ENCODE measurements around the gene NUBP2. TPM values are rescaled to one million over a fixed set of nuclear protein-coding genes. Genes with fewer than 3 reads are reported as not detected.

The NUBP2 gene
- total and polyA plus RNA-seq, 2 experiments from 2014 or later = 79.4 to 175 TPM

DNA sequence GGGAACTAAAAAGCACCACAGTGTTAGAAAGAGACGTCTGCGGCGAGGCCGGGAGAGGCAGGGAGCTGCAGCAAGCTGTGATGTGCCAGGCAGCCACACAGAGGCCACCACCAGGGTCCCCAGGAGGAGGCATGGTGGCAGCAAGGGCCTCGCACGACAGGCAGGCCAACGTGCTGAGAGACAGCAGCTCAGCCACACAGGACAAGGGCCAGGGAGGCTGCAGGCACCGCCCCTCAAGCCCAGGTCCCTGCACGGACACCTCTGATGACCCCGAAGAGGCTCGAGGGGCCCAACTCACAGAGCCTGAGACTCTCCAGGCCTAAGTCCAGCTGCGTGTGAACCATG is 38.2 kb downstream of the NUBP2 start (continued):
- TF ChIP-seq EZH2 (IDR thresholded peaks at IDR 0.05; ENCODE audit: low read depth, unreplicated experiment) (no peak), JUNB (IDR thresholded peaks at IDR 0.05; ENCODE audit: unreplicated experiment) (no peak), ZNF331 (CRISPR knock-in tag; IDR thresholded peaks at IDR 0.05; ENCODE audit: low read depth) (no peak)
- TF ChIP-seq, protein P1, sequence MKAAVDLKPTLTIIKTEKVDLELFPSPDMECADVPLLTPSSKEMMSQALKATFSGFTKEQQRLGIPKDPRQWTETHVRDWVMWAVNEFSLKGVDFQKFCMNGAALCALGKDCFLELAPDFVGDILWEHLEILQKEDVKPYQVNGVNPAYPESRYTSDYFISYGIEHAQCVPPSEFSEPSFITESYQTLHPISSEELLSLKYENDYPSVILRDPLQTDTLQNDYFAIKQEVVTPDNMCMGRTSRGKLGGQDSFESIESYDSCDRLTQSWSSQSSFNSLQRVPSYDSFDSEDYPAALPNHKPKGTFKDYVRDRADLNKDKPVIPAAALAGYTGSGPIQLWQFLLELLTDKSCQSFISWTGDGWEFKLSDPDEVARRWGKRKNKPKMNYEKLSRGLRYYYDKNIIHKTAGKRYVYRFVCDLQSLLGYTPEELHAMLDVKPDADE (IDR thresholded peaks at IDR 0.05) = no peak

DNA sequence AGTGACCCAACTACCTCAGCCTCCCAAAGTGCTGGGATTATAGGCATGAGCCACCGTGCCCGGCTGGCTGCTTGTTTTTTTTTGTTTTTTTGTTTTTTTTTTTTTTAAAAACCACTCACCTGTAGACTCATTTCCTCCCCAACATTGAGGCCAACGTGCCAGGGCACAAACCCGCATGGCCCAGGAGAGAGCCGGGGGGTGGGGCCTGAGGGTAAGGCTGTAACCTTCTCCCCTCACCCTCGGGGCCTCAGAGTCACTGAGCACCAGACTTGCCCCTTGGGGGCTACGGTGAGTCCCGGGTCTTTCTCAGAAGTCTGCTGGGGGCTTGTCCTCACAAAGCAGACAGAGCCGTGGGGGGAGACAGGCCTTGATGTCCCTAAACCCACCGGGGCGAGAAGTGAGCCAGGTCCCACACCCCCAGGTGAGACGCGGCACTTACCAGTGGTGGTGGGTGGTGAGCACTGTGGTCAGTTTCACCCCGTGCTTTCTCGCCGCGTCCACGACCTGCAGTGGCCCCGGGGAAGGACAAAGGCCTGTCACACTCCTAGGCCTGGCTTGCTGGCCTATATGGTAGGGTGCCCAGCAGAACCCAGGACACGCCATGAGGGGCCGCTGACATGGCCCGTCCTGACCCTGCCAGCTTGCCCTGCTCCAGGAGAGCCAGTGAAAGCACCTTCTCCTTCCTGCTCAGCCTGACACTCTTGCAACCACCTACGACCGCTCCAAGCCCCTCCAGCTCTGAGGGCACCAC is 39.3 kb downstream of the NUBP2 start:
- no peak overlapping the region for H3K27ac Mint-ChIP-seq
- ATAC-seq (no peak), DNase-seq (ENCODE audit: low spot score) (no peak)
- Histone ChIP-seq H2AFZ (no peak overlapping the region), H3K79me2 (replicated peaks; ENCODE audit: insufficient read depth) (peaks cover 6% of the 10 kb centered on the region; the same call in 1 of the 2 replicates), H4K20me1 (replicated peaks; ENCODE audit: insufficient read depth) (no peaks in the 10 kb centered on the region; the same call in 1 of the 2 replicates), H3K4me3 (no peak overlapping the region), H3F3A (replicated peaks; ENCODE audit: low read depth) (0 out of 2 replicates have a peak, but pooled peaks cover 6% of the 10 kb centered on the region), H3K36me3 (ENCODE audit: insufficient read depth) (no peaks in the 10 kb centered on the region), H3K4me1 (ENCODE audit: insufficient read depth) (no peaks in the 10 kb centered on the region; the same call in 1 of the 2 replicates), H3K9me2 (ENCODE audit: insufficient read depth) (no peaks in the 10 kb centered on the region), H3K27me3 (ENCODE audit: insufficient read depth) (no peaks in the 10 kb centered on the region), H3K27ac (ENCODE audit: low read depth) (no peak overlapping the region), H3K4me2 (no peak overlapping the region)
- peaks cover 8% of the 10 kb centered on the region for H3K27me3 Mint-ChIP-seq (ENCODE audit: insufficient read depth, low read depth, poor library complexity)
- H3K4me1 Mint-ChIP-seq = no peaks in the 10 kb centered on the region; the same call in 2 of the 3 replicates
- no peaks in the 10 kb centered on the region for H3K9me3 Mint-ChIP-seq
- H3K4me3 Mint-ChIP-seq = no peak overlapping the region
- H3K36me3 Mint-ChIP-seq (ENCODE audit: low read depth) = no peaks in the 10 kb centered on the region
- TF ChIP-seq, protein P1 (IDR thresholded peaks at IDR 0.05) = no peak
- TF ChIP-seq POLR2AphosphoS5 (IDR thresholded peaks at IDR 0.05; ENCODE audit: low read depth) (no peak), EZH2phosphoT487 (IDR thresholded peaks at IDR 0.05; ENCODE audit: unreplicated experiment) (no peak), JUNB (IDR thresholded peaks at IDR 0.05; ENCODE audit: unreplicated experiment) (no peak), ZNF331 (CRISPR knock-in tag; IDR thresholded peaks at IDR 0.05; ENCODE audit: low read depth) (no peak), EZH2 (IDR thresholded peaks at IDR 0.05; ENCODE audit: low read depth, unreplicated experiment) (no peak), ZNF114 (CRISPR knock-in tag; IDR thresholded peaks at IDR 0.05) (no peak), CREB1 (CRISPR knock-in tag; IDR thresholded peaks at IDR 0.05; ENCODE audit: low read depth) (no peak), NANOG (IDR thresholded peaks at IDR 0.05; ENCODE audit: borderline replicate concordance) (no peak)
- TF ChIP-seq, protein P2, sequence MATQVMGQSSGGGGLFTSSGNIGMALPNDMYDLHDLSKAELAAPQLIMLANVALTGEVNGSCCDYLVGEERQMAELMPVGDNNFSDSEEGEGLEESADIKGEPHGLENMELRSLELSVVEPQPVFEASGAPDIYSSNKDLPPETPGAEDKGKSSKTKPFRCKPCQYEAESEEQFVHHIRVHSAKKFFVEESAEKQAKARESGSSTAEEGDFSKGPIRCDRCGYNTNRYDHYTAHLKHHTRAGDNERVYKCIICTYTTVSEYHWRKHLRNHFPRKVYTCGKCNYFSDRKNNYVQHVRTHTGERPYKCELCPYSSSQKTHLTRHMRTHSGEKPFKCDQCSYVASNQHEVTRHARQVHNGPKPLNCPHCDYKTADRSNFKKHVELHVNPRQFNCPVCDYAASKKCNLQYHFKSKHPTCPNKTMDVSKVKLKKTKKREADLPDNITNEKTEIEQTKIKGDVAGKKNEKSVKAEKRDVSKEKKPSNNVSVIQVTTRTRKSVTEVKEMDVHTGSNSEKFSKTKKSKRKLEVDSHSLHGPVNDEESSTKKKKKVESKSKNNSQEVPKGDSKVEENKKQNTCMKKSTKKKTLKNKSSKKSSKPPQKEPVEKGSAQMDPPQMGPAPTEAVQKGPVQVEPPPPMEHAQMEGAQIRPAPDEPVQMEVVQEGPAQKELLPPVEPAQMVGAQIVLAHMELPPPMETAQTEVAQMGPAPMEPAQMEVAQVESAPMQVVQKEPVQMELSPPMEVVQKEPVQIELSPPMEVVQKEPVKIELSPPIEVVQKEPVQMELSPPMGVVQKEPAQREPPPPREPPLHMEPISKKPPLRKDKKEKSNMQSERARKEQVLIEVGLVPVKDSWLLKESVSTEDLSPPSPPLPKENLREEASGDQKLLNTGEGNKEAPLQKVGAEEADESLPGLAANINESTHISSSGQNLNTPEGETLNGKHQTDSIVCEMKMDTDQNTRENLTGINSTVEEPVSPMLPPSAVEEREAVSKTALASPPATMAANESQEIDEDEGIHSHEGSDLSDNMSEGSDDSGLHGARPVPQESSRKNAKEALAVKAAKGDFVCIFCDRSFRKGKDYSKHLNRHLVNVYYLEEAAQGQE (IDR thresholded peaks at IDR 0.05; ENCODE audit: unreplicated experiment) = no peak
- TF ChIP-seq, protein P3, sequence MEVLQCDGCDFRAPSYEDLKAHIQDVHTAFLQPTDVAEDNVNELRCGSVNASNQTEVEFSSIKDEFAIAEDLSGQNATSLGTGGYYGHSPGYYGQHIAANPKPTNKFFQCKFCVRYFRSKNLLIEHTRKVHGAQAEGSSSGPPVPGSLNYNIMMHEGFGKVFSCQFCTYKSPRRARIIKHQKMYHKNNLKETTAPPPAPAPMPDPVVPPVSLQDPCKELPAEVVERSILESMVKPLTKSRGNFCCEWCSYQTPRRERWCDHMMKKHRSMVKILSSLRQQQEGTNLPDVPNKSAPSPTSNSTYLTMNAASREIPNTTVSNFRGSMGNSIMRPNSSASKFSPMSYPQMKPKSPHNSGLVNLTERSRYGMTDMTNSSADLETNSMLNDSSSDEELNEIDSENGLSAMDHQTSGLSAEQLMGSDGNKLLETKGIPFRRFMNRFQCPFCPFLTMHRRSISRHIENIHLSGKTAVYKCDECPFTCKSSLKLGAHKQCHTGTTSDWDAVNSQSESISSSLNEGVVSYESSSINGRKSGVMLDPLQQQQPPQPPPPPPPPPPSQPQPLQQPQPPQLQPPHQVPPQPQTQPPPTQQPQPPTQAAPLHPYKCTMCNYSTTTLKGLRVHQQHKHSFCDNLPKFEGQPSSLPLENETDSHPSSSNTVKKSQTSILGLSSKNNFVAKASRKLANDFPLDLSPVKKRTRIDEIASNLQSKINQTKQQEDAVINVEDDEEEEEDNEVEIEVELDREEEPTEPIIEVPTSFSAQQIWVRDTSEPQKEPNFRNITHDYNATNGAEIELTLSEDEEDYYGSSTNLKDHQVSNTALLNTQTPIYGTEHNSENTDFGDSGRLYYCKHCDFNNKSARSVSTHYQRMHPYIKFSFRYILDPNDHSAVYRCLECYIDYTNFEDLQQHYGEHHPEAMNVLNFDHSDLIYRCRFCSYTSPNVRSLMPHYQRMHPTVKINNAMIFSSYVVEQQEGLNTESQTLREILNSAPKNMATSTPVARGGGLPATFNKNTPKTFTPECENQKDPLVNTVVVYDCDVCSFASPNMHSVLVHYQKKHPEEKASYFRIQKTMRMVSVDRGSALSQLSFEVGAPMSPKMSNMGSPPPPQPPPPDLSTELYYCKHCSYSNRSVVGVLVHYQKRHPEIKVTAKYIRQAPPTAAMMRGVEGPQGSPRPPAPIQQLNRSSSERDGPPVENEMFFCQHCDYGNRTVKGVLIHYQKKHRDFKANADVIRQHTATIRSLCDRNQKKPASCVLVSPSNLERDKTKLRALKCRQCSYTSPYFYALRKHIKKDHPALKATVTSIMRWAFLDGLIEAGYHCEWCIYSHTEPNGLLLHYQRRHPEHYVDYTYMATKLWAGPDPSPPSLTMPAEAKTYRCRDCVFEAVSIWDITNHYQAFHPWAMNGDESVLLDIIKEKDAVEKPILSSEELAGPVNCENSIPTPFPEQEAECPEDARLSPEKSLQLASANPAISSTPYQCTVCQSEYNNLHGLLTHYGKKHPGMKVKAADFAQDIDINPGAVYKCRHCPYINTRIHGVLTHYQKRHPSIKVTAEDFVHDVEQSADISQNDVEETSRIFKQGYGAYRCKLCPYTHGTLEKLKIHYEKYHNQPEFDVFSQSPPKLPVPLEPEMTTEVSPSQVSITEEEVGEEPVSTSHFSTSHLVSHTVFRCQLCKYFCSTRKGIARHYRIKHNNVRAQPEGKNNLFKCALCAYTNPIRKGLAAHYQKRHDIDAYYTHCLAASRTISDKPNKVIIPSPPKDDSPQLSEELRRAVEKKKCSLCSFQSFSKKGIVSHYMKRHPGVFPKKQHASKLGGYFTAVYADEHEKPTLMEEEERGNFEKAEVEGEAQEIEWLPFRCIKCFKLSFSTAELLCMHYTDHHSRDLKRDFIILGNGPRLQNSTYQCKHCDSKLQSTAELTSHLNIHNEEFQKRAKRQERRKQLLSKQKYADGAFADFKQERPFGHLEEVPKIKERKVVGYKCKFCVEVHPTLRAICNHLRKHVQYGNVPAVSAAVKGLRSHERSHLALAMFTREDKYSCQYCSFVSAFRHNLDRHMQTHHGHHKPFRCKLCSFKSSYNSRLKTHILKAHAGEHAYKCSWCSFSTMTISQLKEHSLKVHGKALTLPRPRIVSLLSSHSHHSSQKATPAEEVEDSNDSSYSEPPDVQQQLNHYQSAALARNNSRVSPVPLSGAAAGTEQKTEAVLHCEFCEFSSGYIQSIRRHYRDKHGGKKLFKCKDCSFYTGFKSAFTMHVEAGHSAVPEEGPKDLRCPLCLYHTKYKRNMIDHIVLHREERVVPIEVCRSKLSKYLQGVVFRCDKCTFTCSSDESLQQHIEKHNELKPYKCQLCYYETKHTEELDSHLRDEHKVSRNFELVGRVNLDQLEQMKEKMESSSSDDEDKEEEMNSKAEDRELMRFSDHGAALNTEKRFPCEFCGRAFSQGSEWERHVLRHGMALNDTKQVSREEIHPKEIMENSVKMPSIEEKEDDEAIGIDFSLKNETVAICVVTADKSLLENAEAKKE (CRISPR knock-in tag; IDR thresholded peaks at IDR 0.05) = no peak
